Left lung (tissue), 10 donors: ENCODE measurements around the gene PLK5. TPM values are rescaled to one million over a fixed set of nuclear protein-coding genes. Genes with fewer than 3 reads are reported as not detected.

Source experiments
- ATAC-seq: fragments of 200-7000 bp; cut with Tn5 transposase; one replicate; pipeline ENCODE4 v1.9.1; 2020; ENCODE audit warnings: moderate library complexity
- DNase-seq, 4 donors: peaks; one replicate each; pipeline ENCODE4 v3.0.0-alpha.2; 2013 to 2020
- H3K27ac ChIP-seq, 2 donors: fragments of 200-600 bp; sonication (generic) in 1 of 2; one replicate each; pipeline versions ENCODE4 v1.5.0 to v1.8.0; 2020 to 2021
- H3K27me3 ChIP-seq, 2 donors: fragments of 200-600 bp; sonication (generic) in 1 of 2; one replicate each; pipeline versions ENCODE4 v1.5.0 to v1.8.0; 2020 to 2021
- H3K36me3 ChIP-seq, 2 donors: fragments of 200-600 bp; sonication (generic) in 1 of 2; one replicate each; pipeline versions ENCODE4 v1.5.0 to v1.8.0; 2020 to 2021
- H3K4me1 ChIP-seq, 2 donors: fragments of 200-600 bp; one replicate each; pipeline ENCODE4 v1.8.0; 2021
- H3K4me3 ChIP-seq, 2 donors: fragments of 200-600 bp; sonication (generic) in 1 of 2; one replicate each; pipeline versions ENCODE4 v1.5.0 to v1.8.0; 2020 to 2021; ENCODE audit warnings: mild to moderate bottlenecking in 1 of 2
- H3K9me3 ChIP-seq, 2 donors: fragments of 200-600 bp; sonication (generic) in 1 of 2; one replicate each; pipeline versions ENCODE4 v1.5.0 to v1.8.0; 2020 to 2021
- CTCF ChIP-seq, 2 donors: fragments of 200-600 bp; sonication (generic) in 1 of 2; IDR thresholded peaks; one replicate each; pipeline versions ENCODE4 v1.5.0 to v1.8.0; 2021; ENCODE audit warnings: antibody characterized with exemption in 2 of 2
- intact Hi-C, 2 donors: fragments of 100-400 bp; cut with DNase I; formaldehyde crosslinking; loops; one replicate each; pipeline versions ENCODE4 v1.11.2 to v1.14.2; 2022
- polyA plus RNA-seq, 6 donors: library from polyadenylated mRNA; unstranded; fragments of 120-200 nt; gene quantifications; one replicate each; pipeline ENCODE4 v1.2.1, GENCODE V29; 2013; ENCODE audit not compliant: insufficient read length in 6 of 6
- total RNA-seq, 2 donors: library from RNA; stranded (reverse); fragmentation: NEBNext Ultra II Directional; extraction: Animal tissue kit (Norgen Biotek cat#: 25700); gene quantifications; one replicate each; pipeline ENCODE4 v1.2.1, GENCODE V29; 2021
- donor health status: DM: no; HTN: yes; CAD: no.
- donor health status: DM: no; HTN: no; CAD: no.

The PLK5 gene
- total and polyA plus RNA-seq, 8 donors: 0.09 to 0.32 (median 0.18) TPM; not detected in 2

- no peak for ATAC-seq
- TF ChIP-seq CTCF (IDR thresholded peaks at IDR 0.05): no peak
- Histone ChIP-seq H3K4me1 (no peaks in the 10 kb centered on the region), H3K27ac (no peak overlapping the region), H3K27me3 (no peaks in the 10 kb centered on the region), H3K36me3 (peaks cover 0 to 18% of the 10 kb centered on the region in 2 donors), H3K9me3 (no peaks in the 10 kb centered on the region), H3K4me3 (no peak overlapping the region)
- intact Hi-C loops: no loop called here
- DNase-seq: no peak
These were observed 31.9 kb downstream of the PLK5 start for GRCh38 chr19:1555487-1556389.

GRCh38 chr19:1556390-1557070, 32.7 kb downstream of the PLK5 start:
- H3K4me1 ChIP-seq: no peaks in the 10 kb centered on the region
- intact Hi-C loops: no loop called here
- no peaks in the 10 kb centered on the region for H3K27me3 ChIP-seq
- no peak overlapping the region for H3K27ac ChIP-seq
- ATAC-seq (no peak), DNase-seq (no peak)
- H3K4me3 ChIP-seq: no peak overlapping the region
- H3K36me3 ChIP-seq: peaks cover 0 to 18% of the 10 kb centered on the region in 2 donors
- no peaks in the 10 kb centered on the region for H3K9me3 ChIP-seq
- TF ChIP-seq CTCF (IDR thresholded peaks at IDR 0.05): no peak

- Histone ChIP-seq H3K27me3 (no peaks in the 10 kb centered on the region), H3K9me3 (no peaks in the 10 kb centered on the region), H3K36me3 (peaks cover 0 to 18% of the 10 kb centered on the region in 2 donors), H3K4me1 (no peaks in the 10 kb centered on the region), H3K4me3 (no peak overlapping the region), H3K27ac (no peak overlapping the region)
- ATAC-seq (no peak), DNase-seq (no peak)
- intact Hi-C loops: no loop called here
- TF ChIP-seq CTCF (IDR thresholded peaks at IDR 0.05): no peak
These were observed 34.7 kb downstream of the PLK5 start for GRCh38 chr19:1558552-1558951.

- Histone ChIP-seq H3K4me1 (no peaks in the 10 kb centered on the region), H3K36me3 (peaks cover 0 to 14% of the 10 kb centered on the region in 2 donors), H3K27ac (no peak overlapping the region), H3K4me3 (no peak overlapping the region), H3K27me3 (no peaks in the 10 kb centered on the region), H3K9me3 (no peaks in the 10 kb centered on the region)
- TF ChIP-seq CTCF (IDR thresholded peaks at IDR 0.05): no peak
- intact Hi-C loops: no loop called here
- ATAC-seq: no peak
- DNase-seq: no peak
These were observed 36.5 kb downstream of the PLK5 start for GRCh38 chr19:1560286-1560882.
